NCI-H446 treated with DMSO at 0.1 percent for 48 hours (cell line): ENCODE results near the gene PCDH1.

Source experiments
- DNase-seq: peaks from one replicate; lab custom pipeline; 2025; lab: John Stamatoyannopoulos, UW

Gene PCDH1

DNA sequence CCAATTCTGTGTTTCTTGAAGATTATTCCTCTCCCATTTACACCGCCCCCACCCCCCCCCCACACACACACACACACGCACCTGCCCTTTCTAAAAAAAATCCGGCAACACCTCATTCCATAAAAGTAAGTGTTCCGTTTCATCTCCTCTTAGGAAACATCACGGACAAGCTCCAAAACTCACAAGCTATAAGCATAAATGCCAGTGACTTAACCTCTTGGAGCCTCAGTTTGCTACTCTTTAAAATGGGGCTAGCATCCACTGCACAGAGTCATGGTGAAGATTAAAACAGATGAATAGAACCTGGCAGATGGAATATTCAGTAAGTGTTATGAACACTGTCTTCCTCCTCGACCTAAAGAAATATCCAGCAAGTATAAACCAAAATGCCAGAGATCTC lies 70.5 kb downstream of the PCDH1 start:
- no peak for DNase-seq

DNA sequence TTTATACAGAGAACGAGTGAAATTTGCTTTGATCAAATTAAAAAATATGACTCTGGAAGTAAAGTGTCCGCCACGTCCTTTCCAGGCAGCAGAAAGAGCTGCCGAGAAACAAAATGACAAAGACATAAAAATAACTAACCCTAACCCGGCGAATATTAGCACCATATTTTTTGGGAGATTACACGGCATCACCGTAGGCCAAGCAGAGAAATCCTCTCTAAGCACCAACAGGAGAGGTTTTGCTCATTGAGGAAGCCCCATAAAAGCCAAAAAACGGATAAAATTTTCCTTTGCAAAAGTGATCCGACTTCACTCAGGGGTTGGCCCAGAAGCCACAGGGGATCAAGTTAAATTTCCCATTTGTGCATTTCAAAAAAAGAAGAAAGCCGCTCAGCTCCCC lies 70.9 kb downstream of the PCDH1 start:
- DNase-seq = no peak

DNA sequence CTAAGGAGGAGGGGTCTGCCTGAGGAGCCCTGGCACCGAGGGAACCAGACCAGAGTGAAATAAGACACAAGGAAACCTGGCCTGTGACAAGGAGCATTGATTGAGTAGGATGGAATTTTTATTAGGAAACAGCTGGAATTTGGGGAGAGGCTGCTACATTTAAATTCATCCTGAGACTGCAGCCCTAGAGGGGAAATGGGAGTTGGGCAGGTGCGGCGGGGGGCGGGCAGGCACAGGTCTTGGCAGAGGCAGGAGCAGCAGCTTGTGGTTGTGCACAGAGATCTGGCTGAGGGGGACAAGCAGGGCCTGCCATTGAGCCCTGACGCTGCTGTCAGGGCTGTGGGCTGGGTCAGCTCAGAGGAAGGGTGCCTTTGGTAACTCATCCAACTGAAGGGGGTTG lies 71.6 kb downstream of the PCDH1 start:
- DNase-seq = no peak

DNA sequence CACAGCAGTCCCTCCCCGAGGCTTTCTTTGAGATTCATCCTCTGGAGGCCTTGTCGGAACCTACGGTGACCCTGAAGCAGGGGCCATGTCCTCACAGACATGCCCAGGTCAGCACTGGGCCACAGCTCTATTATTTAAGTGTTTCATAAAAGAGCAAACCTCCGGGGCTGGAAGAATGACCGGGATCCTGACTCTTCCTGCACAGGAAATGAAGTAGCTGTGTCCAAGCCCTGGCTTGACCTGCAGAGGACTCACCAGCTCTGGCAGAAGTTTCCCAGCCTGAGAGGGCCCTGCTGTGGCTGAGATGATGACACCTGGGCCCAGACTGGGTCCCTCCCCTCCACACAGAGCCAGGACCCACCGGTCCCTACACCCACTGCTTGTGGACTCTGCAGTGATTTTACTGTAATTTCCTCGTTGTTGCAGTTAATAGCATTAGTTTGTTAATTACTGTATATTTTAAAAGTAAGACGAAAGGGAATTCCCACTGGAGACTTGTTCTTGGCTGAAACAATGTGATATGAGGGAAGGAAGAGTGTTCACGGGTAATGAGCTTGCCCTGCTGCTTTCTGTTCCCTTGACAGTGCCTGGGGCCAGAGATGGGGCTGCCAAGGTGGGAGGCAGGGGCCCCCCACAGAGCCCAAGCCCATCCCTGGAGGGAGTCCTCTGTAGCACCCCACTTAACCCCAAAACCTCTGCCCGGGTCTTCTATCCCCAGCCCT lies 72.2 kb downstream of the PCDH1 start:
- DNase-seq = no peak

DNA sequence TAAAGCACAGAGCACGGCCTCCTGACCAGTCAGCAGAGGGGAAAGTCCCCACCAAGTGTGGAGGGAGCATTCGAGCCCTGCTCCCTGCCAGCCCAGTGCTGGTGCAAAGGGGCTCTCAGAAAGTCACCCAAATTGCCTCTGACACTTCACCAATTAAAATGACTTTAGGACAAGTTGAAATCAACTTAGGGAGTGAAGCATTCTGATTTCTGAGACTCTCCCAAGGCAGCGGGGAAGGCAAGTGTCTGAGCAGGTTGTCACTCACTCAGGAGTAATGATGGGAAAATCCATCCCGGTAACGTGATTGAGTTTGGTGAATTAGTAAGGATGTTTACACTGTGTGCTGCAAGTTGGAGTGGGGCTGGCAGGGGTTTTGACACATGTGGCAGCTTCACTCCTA lies 73.7 kb downstream of the PCDH1 start:
- no peak for DNase-seq
